ENCODE data around the gene P4HA3. TPM values are rescaled to one million over a fixed set of nuclear protein-coding genes. Genes with fewer than 3 reads are reported as not detected.

P4HA3 gene
- total RNA-seq, 1 donor from 2014 or later: not detected

DNA sequence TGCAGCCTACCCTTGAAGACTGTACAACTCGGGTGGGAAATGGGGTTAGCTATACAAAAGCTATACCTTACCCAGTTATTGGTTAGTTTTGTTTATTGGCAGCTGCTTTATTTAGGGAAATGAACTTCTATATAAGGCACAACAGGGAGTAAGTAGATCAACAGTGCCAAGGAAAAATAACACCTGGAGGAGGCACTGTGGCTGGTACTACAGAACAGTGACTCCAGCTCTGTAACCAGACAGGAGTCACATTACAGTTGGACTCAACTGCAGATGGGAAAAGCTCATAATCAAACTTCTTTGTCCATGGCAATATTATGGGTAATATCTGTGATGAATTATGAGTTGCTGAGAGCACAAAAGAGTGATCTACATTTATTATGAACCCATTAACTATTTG lies 14.0 kb downstream of the P4HA3 start:
- peaks cover 18% of the 10 kb centered on the region for H3K27me3 Mint-ChIP-seq
- no peak for DNase-seq
- H3K27ac Mint-ChIP-seq: no peak overlapping the region
- H3K9me3 Mint-ChIP-seq: no peaks in the 10 kb centered on the region
- H3K4me3 Mint-ChIP-seq: no peak overlapping the region
- intact Hi-C loops (cut with micrococcal nuclease): no loop called here
- H3K36me3 Mint-ChIP-seq (ENCODE audit: low read depth): no peaks in the 10 kb centered on the region
- peaks cover 5% of the 10 kb centered on the region for H3K4me1 Mint-ChIP-seq

- Mint-ChIP-seq H3K36me3 (ENCODE audit: low read depth) (no peaks in the 10 kb centered on the region), H3K4me3 (no peak overlapping the region), H3K9me3 (no peaks in the 10 kb centered on the region), H3K27ac (no peak overlapping the region), H3K4me1 (no peaks in the 10 kb centered on the region), H3K27me3 (peaks cover 14% of the 10 kb centered on the region)
- DNase-seq: no peak
- intact Hi-C loops (cut with micrococcal nuclease): no loop called here
Measured at GRCh38 chr11:74288911-74289310, 22.5 kb downstream of the P4HA3 start.

DNA sequence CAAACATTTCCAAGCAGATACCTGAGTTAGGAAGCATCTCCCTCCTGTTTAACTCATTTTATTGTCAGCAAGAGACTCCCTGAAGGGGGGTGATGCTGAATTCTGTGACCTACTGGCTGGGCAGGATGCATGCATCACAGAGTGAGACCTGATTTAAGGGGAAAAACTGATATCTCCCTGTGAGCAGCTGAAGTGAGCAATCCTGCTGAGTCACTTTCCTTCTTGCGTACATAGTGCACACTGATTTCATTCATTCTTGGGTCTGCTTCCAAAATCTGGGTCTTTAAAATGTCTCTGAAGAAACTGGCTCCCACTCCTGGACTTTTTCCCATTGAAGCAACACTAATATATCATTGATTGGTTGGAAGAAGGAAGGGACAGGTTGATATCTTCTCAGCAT lies 23.3 kb downstream of the P4HA3 start:
- H3K36me3 Mint-ChIP-seq (ENCODE audit: low read depth): no peaks in the 10 kb centered on the region
- no peak overlapping the region for H3K4me3 Mint-ChIP-seq
- intact Hi-C loops (cut with micrococcal nuclease): no loop called here
- peaks cover 10% of the 10 kb centered on the region for H3K27me3 Mint-ChIP-seq
- no peak overlapping the region for H3K27ac Mint-ChIP-seq
- H3K4me1 Mint-ChIP-seq: no peaks in the 10 kb centered on the region
- no peaks in the 10 kb centered on the region for H3K9me3 Mint-ChIP-seq
- DNase-seq: no peak

DNA sequence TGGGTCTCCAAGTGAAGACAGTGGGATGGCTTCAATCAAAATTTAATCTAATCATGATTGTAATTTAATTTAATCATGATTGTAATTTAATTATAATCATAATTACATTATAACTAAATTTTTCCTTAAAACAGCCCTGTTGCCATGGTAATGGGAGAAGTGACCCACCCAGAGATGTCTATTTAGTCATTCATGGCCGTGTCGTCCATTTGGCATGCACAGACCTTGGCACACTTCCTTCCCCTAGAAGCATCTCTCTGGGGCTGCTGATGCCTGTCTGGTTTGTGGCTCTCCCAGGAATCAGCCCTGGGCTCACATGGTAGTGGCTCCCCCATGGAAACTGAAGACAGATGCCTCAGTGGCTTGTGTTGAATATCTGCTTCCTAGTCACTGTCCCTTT lies 27.0 kb downstream of the P4HA3 start:
- no peak for DNase-seq
- Mint-ChIP-seq H3K27ac (no peak overlapping the region), H3K4me1 (no peaks in the 10 kb centered on the region), H3K36me3 (ENCODE audit: low read depth) (no peaks in the 10 kb centered on the region), H3K4me3 (no peak overlapping the region), H3K27me3 (no peaks in the 10 kb centered on the region), H3K9me3 (no peaks in the 10 kb centered on the region)
- intact Hi-C loops (cut with micrococcal nuclease): no loop called here

DNA sequence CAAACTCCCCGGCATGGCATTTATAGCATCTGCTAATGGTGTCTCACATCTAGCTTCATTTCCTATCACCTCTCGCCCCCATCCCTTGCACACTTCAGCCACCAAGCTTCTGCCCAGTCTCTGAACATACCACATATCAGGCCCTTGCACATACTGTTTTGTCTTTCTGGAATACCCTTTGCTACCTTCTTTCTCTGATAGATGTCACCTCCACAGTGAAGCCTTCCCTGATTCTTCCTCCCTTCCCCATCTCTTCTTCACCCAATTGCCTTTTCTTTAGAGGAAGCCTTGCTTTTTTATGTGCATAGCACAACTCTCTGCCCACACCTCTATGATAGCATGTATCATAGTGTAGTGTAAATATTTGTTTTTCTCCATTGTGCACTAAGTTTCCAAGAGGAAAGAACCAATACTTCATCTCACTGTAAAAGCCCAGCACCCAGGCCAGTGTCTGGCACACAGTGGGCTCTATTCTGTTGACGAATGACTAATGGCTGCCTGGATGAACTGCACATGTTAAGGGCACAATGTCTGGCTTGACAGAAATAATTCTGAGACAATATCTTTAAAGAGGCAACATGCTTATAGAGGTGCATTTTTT lies 27.8 kb downstream of the P4HA3 start:
- Mint-ChIP-seq H3K27ac (no peak overlapping the region), H3K4me1 (no peaks in the 10 kb centered on the region), H3K36me3 (ENCODE audit: low read depth) (no peaks in the 10 kb centered on the region), H3K27me3 (no peaks in the 10 kb centered on the region), H3K4me3 (no peak overlapping the region), H3K9me3 (no peaks in the 10 kb centered on the region)
- intact Hi-C loops (cut with micrococcal nuclease): no loop called here
- DNase-seq: no peak

DNA sequence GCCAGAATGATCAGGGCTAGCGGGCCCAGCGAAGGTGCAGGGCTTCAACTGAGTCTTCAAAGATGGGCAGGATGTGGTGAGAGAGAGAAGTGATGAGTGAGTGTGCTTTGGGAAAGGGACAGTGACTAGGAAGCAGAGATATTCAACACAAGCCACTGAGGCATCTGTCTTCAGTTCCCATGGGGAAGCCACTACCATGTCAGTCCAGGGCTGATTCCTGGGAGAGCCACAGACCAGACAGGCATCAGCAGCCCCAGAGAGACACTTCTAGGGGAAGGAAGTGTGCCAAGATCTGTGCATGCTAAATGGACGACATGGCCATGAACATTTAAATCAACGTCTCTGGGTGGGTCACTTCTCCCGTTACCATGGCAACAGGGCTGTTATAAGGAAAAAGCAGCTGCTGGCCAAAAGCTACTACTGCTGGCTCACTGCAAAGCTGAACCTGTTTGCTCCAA lies 28.5 kb downstream of the P4HA3 start:
- no peaks in the 10 kb centered on the region for H3K36me3 Mint-ChIP-seq (ENCODE audit: low read depth)
- intact Hi-C loops (cut with micrococcal nuclease): no loop called here
- H3K27me3 Mint-ChIP-seq: peaks cover 4% of the 10 kb centered on the region
- H3K4me1 Mint-ChIP-seq: no peaks in the 10 kb centered on the region
- H3K9me3 Mint-ChIP-seq: no peaks in the 10 kb centered on the region
- DNase-seq: peak; percentile 60
- no peak overlapping the region for H3K4me3 Mint-ChIP-seq
- H3K27ac Mint-ChIP-seq: no peak overlapping the region

DNA sequence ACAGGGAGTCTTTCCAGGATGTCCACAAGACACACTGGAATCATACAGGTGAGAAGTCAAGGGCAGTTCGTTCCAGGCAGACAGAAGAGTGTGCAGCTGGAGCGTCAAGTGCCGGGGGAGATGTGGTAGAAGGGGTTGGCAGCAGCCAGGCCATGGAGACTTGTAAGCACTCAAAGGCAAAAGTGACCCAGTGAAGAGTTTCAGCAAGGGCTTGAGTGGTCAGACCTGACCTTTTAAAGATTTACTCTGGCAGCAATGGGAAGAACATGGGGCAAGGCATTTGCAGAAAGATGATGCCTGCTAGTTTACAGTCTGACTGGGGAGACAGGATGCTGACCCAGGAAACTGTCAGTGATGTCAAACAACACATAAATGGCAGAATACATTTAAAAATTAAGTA lies 29.0 kb downstream of the P4HA3 start:
- no peaks in the 10 kb centered on the region for H3K36me3 Mint-ChIP-seq (ENCODE audit: low read depth)
- intact Hi-C loops (cut with micrococcal nuclease): no loop called here
- DNase-seq: no peak
- no peaks in the 10 kb centered on the region for H3K9me3 Mint-ChIP-seq
- peaks cover 9% of the 10 kb centered on the region for H3K27me3 Mint-ChIP-seq
- H3K4me1 Mint-ChIP-seq: no peaks in the 10 kb centered on the region
- H3K27ac Mint-ChIP-seq: no peak overlapping the region
- H3K4me3 Mint-ChIP-seq: no peak overlapping the region

DNA sequence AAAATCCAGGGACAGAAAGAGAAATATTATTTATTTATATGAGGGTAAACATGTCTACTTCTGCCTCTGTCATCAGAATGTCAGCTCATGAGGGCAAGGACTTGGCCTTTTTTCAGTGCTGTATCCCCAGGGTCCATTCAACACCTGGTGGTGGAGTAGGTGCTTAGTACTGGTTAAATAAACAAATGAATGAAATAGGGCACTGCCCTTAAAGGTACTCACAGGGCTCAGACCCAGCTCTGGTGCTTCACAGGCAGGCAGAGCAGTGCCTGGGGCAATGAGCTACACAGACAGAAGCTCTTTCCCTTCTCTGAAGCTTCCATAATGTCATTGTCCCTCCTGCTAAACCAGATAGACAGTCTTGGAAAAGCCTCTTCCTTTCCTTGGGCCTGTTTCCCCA lies 30.9 kb downstream of the P4HA3 start:
- Mint-ChIP-seq H3K9me3 (no peaks in the 10 kb centered on the region), H3K36me3 (ENCODE audit: low read depth) (no peaks in the 10 kb centered on the region), H3K4me3 (no peak overlapping the region), H3K27ac (no peak overlapping the region), H3K4me1 (no peaks in the 10 kb centered on the region), H3K27me3 (peaks cover 14% of the 10 kb centered on the region)
- intact Hi-C loops (cut with micrococcal nuclease): no loop called here
- no peak for DNase-seq

GRCh38 chr11:74279256-74279655 lies 32.2 kb downstream of the P4HA3 start:
- no peaks in the 10 kb centered on the region for H3K36me3 Mint-ChIP-seq (ENCODE audit: low read depth)
- DNase-seq: no peak
- H3K27me3 Mint-ChIP-seq: peaks cover 16% of the 10 kb centered on the region
- intact Hi-C loops (cut with micrococcal nuclease): no loop called here
- no peak overlapping the region for H3K4me3 Mint-ChIP-seq
- no peaks in the 10 kb centered on the region for H3K4me1 Mint-ChIP-seq
- H3K27ac Mint-ChIP-seq: no peak overlapping the region
- H3K9me3 Mint-ChIP-seq: no peaks in the 10 kb centered on the region

- no peaks in the 10 kb centered on the region for H3K36me3 Mint-ChIP-seq (ENCODE audit: low read depth)
- intact Hi-C loops (cut with micrococcal nuclease): no loop called here
- H3K4me3 Mint-ChIP-seq: no peak overlapping the region
- DNase-seq: no peak
- H3K27me3 Mint-ChIP-seq: peaks cover 18% of the 10 kb centered on the region
- no peak overlapping the region for H3K27ac Mint-ChIP-seq
- no peaks in the 10 kb centered on the region for H3K4me1 Mint-ChIP-seq
- no peaks in the 10 kb centered on the region for H3K9me3 Mint-ChIP-seq
Measured at GRCh38 chr11:74278721-74279161, 32.7 kb downstream of the P4HA3 start.

- H3K27ac Mint-ChIP-seq: no peak overlapping the region
Measured at GRCh38 chr11:74278103-74278502, 33.3 kb downstream of the P4HA3 start.

GRCh38 chr11:74276581-74276980 lies 34.9 kb downstream of the P4HA3 start:
- H3K27me3 Mint-ChIP-seq: peaks cover 28% of the 10 kb centered on the region
- no peak overlapping the region for H3K4me3 Mint-ChIP-seq
- intact Hi-C loops (cut with micrococcal nuclease): no loop called here
- no peak for DNase-seq
- H3K4me1 Mint-ChIP-seq: no peaks in the 10 kb centered on the region
- H3K9me3 Mint-ChIP-seq: no peaks in the 10 kb centered on the region
- H3K27ac Mint-ChIP-seq: no peak overlapping the region
- no peaks in the 10 kb centered on the region for H3K36me3 Mint-ChIP-seq (ENCODE audit: low read depth)

More at GRCh38 chr11:74278103-74278502, 33.3 kb downstream of the P4HA3 start:
- intact Hi-C loops (cut with micrococcal nuclease): no loop called here
- peaks cover 20% of the 10 kb centered on the region for H3K27me3 Mint-ChIP-seq
- no peaks in the 10 kb centered on the region for H3K9me3 Mint-ChIP-seq
- no peaks in the 10 kb centered on the region for H3K4me1 Mint-ChIP-seq
- no peaks in the 10 kb centered on the region for H3K36me3 Mint-ChIP-seq (ENCODE audit: low read depth)
- no peak for DNase-seq
- H3K4me3 Mint-ChIP-seq: no peak overlapping the region

DNA sequence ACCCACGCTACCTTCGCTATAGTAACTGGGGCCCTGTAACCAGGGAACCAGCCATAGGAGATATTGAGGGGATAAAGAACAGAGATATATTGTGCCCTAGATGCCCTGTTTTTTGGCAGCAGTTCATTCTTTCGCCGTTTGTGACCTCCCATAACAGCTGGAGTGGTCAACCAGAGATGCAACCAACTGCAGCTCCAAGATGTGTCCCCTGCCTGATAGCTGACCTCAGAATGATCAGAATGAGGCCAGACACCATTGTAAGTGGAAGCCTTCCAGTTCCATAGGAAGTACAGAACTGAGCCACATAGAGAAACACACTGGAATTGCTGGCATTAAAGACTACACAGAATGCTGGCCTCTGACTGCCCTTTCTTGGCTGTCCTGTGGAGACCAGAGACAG lies 39.2 kb downstream of the P4HA3 start:
- Mint-ChIP-seq H3K27me3 (peaks cover 28% of the 10 kb centered on the region), H3K27ac (no peak overlapping the region), H3K36me3 (ENCODE audit: low read depth) (no peaks in the 10 kb centered on the region), H3K4me1 (peaks cover 3% of the 10 kb centered on the region), H3K4me3 (no peak overlapping the region), H3K9me3 (no peaks in the 10 kb centered on the region)
- DNase-seq: no peak
- intact Hi-C loops (cut with micrococcal nuclease): no loop called here

DNA sequence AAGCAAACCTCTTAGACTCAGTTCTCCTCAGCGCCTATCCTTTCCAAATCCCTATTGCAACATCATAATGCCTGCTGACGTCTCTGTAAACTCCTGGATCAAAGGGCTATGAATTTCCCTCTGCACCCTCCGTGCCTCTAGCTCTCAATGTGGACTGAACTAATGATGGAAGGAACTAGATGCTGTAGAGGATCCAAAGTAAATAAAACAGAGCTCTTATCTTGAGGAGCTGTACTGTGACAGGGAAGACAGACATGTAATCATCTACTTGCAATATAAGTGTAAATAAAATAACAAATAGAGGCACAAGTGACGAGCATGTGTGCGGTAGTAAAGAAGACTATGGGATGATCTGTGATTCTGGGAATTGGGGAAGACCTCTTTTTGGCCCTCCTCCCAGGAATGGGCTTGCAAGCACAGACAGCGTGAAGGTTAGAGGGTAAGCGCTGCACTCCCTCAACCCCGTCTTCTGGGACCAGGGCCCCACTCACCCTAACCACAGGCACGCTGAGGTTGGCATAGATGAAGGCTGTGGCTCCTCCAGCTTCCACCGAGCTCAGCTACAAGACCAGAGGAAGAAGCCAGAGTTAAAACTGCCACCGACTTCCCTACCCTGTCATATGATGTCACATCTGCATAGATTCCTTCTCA lies 42.2 kb downstream of the P4HA3 start:
- intact Hi-C loops (cut with micrococcal nuclease): no loop called here
- DNase-seq: no peak
- H3K27me3 Mint-ChIP-seq: peaks cover 21% of the 10 kb centered on the region
- H3K27ac Mint-ChIP-seq: no peak overlapping the region
- no peaks in the 10 kb centered on the region for H3K36me3 Mint-ChIP-seq (ENCODE audit: low read depth)
- H3K4me3 Mint-ChIP-seq: no peak overlapping the region
- H3K4me1 Mint-ChIP-seq: peaks cover 3% of the 10 kb centered on the region
- H3K9me3 Mint-ChIP-seq: no peaks in the 10 kb centered on the region

DNA sequence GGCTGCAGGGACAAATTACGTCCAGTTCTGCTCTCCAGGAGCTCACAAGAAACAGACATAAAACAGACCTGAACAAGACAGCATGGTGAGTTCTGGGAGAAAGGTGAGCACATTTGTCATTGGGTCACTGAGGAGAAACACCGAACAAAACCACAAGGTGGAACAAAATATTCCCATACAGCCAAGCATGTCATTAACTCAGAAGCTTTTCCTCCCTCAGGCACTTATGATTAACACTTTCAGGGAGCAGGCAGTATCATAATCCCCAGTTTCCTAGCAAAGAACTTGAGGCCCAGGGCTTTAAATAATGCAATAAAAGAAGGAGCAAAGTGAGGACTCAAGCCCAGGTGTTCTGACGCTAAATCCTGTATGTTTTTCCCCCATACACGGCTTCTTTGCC lies 43.0 kb downstream of the P4HA3 start:
- H3K4me3 Mint-ChIP-seq: no peak overlapping the region
- intact Hi-C loops (cut with micrococcal nuclease): no loop called here
- no peaks in the 10 kb centered on the region for H3K9me3 Mint-ChIP-seq
- DNase-seq: no peak
- H3K27me3 Mint-ChIP-seq: peaks cover 19% of the 10 kb centered on the region
- H3K36me3 Mint-ChIP-seq (ENCODE audit: low read depth): no peaks in the 10 kb centered on the region
- peaks cover 3% of the 10 kb centered on the region for H3K4me1 Mint-ChIP-seq
- H3K27ac Mint-ChIP-seq: no peak overlapping the region
